Astrocyte of the cerebellum (primary cell): ENCODE results near the gene EMSY.

Source experiments
- DNase-seq: peaks from one replicate; pipeline ENCODE4 v3.0.0-alpha.2; 2011; ENCODE audit warnings: low read depth
- H3K4me3 ChIP-seq: 2 replicates; pipeline ENCODE4 v1.5.1; 2011; ENCODE audit warnings: mild to moderate bottlenecking, low read depth, low read length, moderate library complexity
- in situ Hi-C: cut with HindIII; loops from 2 replicates; pipeline ENCODE4 v1.10.0; 2017; ENCODE audit warnings: low sequenced_read_pairs
- TF ChIP-seq, protein P1 (sequence below): IDR thresholded peaks from 2 replicates; pipeline ENCODE4 v1.5.1; 2012; ENCODE audit warnings: low read length, low read depth, moderate library complexity, mild to moderate bottlenecking; ENCODE audit errors: missing control alignments

Gene EMSY

DNA sequence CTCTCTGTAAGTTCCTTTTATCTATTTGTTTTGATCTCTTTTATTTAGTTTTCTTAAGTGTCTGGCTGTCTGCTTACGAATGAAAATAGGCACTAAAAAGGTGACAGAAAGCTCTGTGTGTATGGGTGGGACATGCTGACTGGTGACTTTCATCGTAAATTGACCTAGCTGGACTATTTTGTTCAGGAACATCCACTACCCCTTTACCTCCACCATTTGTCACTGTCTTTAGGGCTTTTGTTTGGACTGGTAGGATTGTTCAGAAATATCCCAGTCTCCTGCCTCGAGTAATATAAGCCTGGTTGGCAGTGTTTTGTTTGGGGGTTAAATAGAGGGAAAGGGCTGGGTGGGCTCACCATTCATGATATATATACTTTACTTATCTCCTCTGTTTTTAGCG is 20.9 kb downstream of the EMSY start:
- DNase-seq, result no peak
- TF ChIP-seq, protein P1, sequence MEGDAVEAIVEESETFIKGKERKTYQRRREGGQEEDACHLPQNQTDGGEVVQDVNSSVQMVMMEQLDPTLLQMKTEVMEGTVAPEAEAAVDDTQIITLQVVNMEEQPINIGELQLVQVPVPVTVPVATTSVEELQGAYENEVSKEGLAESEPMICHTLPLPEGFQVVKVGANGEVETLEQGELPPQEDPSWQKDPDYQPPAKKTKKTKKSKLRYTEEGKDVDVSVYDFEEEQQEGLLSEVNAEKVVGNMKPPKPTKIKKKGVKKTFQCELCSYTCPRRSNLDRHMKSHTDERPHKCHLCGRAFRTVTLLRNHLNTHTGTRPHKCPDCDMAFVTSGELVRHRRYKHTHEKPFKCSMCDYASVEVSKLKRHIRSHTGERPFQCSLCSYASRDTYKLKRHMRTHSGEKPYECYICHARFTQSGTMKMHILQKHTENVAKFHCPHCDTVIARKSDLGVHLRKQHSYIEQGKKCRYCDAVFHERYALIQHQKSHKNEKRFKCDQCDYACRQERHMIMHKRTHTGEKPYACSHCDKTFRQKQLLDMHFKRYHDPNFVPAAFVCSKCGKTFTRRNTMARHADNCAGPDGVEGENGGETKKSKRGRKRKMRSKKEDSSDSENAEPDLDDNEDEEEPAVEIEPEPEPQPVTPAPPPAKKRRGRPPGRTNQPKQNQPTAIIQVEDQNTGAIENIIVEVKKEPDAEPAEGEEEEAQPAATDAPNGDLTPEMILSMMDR, result no peak
- no peak overlapping the region for H3K4me3 ChIP-seq
- in situ Hi-C loops, result no loop called here

DNA sequence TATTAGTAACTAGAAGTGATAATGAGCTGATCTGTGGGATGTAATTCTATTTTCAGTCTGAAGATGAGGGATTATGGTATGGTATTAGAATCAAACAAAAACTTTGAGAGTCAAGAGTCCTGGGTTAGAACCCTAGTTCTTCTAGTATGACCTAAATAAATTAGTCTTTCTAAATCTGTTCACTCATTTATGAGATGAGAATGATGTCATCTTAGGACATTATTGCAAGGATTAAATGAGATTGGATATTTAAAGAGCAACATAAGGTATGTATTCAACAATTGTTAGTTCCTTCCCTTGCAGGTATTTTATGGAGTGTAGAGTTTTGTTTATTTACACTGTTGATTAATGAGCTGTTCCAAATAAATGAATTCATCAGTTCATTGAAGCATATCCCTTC is 21.8 kb downstream of the EMSY start:
- TF ChIP-seq, protein P1, result no peak
- DNase-seq, result no peak
- H3K4me3 ChIP-seq, result no peak overlapping the region
- in situ Hi-C loops, result no loop called here

DNA sequence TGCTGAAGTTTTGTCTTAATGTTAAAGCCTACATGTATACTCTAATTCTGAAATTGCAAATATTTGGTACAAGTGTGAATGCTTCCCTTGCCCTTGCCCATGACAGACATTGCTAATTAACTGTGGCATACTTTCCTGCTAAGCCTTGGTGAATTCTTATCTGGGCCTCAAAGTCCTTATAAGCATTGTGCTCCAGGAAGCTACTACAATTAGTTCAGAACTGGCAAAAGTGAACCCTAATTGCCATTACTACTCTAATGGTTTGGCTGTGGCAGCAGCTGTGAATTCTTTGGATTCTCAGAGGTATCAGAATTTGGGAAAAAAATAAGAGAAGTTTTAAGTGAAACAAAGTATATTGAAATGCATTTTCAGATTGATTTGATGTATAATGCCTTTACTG is 24.3 kb downstream of the EMSY start:
- no peak overlapping the region for H3K4me3 ChIP-seq
- DNase-seq, result no peak
- in situ Hi-C loops, result no loop called here
- TF ChIP-seq, protein P1, result no peak

DNA sequence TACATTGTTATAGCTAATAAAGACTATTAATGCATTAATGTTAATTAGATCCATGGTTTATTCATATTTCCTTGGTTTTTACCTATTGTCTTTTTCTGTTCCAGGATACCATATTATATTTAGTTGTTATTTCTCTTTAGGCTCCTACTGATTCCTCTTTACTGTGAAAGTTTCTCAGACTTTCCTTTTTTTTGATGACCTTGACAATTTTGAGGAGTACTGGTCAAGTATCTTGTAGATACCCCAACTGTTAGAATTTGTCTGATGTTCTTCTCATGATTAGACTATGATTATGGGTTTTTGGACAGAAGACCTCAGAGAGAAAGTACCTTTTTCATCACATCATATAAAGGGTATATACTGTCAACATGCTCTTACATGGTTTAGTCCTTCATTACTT is 26.6 kb downstream of the EMSY start:
- in situ Hi-C loops, result no loop called here
- TF ChIP-seq, protein P1, result no peak
- H3K4me3 ChIP-seq, result no peak overlapping the region
- DNase-seq, result no peak

DNA sequence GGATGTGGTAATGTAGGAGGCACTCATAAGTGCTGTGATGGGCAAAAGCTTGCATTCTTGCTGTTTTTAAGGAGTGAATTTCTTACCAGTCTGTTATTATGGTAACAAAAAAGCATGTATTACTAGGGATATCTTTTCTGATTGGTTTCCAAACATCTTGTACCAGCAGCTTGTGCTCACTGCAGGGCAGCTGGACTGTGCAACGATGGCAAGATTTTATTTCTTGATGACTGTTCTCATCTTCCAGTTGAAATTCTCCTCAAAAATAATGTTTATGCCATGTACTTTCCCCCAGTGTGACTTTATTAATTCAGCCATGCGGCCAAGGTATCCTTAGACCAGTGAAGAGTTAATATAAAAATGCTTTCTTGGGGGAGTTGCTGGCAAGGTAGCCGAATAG is 35.4 kb downstream of the EMSY start:
- TF ChIP-seq, protein P1, result no peak
- H3K4me3 ChIP-seq, result no peak overlapping the region
- in situ Hi-C loops, result no loop called here
- DNase-seq, result no peak

DNA sequence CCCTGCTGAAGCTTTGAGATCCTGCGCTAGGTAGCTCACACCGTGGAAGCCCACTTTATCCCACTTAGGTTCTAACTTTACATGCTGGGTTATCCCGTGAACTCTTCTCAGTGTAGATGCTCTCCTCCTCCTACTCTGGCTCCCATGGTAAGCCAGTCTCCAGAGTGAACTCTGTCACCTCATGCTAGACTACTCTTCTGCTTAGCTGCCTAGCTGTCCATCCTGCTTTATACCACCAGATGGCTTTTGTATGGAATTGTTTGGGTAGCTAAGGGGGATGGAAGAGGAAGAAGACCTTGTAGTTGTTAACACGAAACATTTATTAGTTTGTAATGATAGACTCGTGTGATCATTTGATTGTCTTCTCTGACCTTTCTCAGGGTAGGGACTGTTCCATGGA is 46.8 kb downstream of the EMSY start:
- in situ Hi-C loops, result no loop called here
- no peak for DNase-seq
- TF ChIP-seq, protein P1, result no peak
- H3K4me3 ChIP-seq, result no peak overlapping the region

DNA sequence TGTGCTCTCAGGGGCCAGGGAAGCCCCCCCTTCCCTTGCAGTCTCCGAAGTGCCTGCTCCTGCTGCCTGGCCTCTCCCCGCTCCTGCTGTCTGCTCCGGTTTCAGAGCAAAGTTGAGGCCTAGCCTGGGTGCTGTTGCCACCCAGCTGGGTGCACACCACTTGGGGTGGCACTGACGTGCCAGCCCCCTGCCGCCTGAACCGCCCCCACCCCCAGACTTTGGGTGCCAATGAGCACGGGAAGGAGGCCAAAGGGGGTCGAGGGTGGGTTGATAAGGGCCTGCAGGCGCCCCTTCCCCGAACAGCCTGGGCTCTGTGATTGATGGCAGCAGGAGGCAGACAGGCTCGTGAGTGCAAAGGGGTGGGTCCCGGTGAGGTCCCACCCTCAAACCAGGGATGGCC is 48.2 kb downstream of the EMSY start:
- H3K4me3 ChIP-seq, result no peak overlapping the region
- in situ Hi-C loops, result no loop called here
- TF ChIP-seq, protein P1, result no peak
- no peak for DNase-seq
